ENCODE measurements around the gene WDR88. TPM values are rescaled to one million over a fixed set of nuclear protein-coding genes. Genes with fewer than 3 reads are reported as not detected.
A peak's percentile ranks its signal among the peaks of the same experiment; 100 is the strongest.

The WDR88 gene
- total and polyA plus RNA-seq, 10 of the 15 experiments (the other 5 are each of a cell fraction or from before 2014, with no cell fraction given): 0.19 to 0.34 TPM; not detected in 8

DNA sequence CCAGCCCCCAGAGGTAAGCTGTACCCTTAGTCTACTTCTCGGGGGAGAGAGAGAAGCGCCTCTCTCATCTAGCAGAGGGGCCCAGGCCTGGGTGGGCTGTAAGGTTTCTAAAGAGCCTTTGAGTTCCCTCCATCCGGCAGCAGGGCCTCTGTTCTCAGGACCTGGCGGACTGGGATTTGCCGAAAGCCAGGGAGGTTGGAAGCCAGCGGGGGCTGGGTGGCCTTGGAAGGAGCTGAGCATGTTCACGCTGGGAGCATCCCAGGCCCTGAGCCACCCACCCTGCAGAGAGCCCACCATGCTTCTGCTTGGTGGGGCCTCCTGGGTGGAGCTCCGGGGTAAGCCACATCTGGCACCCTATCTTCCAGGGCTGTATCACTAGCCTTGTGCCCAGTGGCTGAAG, 86.0 kb downstream of the WDR88 start:
- H3K9ac ChIP-seq (ENCODE audit: control insufficient read depth, insufficient read depth, low read length): no peak overlapping the region
- CTCF ChIA-PET: no interaction called here
- no peaks in the 10 kb centered on the region for H3K9me3 ChIP-seq (replicated peaks; ENCODE audit: control insufficient read depth, insufficient read depth, low read length)
- peaks cover 0 to 1% of the 10 kb centered on the region in 2 experiments; a peak in 3 of 4 replicates for H3K27me3 ChIP-seq (replicated peaks in 1 of 2; ENCODE audit: control insufficient read depth in 2 of 2, insufficient read depth in 2 of 2, low read length in 1 of 2)
- TF ChIP-seq DPF2 (IDR thresholded peaks at IDR 0.05) (no peak), GABPA (IDR thresholded peaks at IDR 0.05; ENCODE audit: low read depth) (no peak), SREBF1 (IDR thresholded peaks at IDR 0.05; ENCODE audit: low read length) (no peak), POLR2AphosphoS2 (IDR thresholded peaks at IDR 0.05; ENCODE audit: low read depth, low read length) (no peak), ZZZ3 (IDR thresholded peaks at IDR 0.05; ENCODE audit: control insufficient read depth, insufficient read length, low read depth) (no peak), ZNF207 (IDR thresholded peaks at IDR 0.05; ENCODE audit: borderline replicate concordance) (no peak)
- H3K79me2 ChIP-seq (ENCODE audit: control insufficient read depth, insufficient read depth, low read length): no peaks in the 10 kb centered on the region
- SMC1A ChIA-PET (ENCODE audit: uncharacterized antibody, unreplicated experiment): no interaction called here
- no peak overlapping the region for H3K4me3 ChIP-seq
- H3K4me1 ChIP-seq (ENCODE audit: control insufficient read depth, insufficient read depth, low read length): no peaks in the 10 kb centered on the region
- FAIRE-seq (no peak), DNase-seq (ENCODE audit: low read depth, low spot score) (no peak), ATAC-seq (no peak)
- no peaks in the 10 kb centered on the region for H3K36me3 ChIP-seq (ENCODE audit: control insufficient read depth in 2 of 2, insufficient read depth in 2 of 2, low read length in 1 of 2)
- 59% methylated on average over 8 of the region's 8 CpGs for WGBS (ENCODE audit: insufficient coverage, insufficient replicate concordance, low lambda C conversion rate, missing lambda C conversion rate)
- H4K20me1 ChIP-seq (ENCODE audit: control insufficient read depth, insufficient read depth): no peaks in the 10 kb centered on the region
- H3K27ac ChIP-seq (ENCODE audit: control insufficient read depth, insufficient read depth): no peak overlapping the region
- in situ Hi-C loops (cut with MboI) (no loop called here), intact Hi-C loops (cut with micrococcal nuclease; ENCODE audit: unreplicated experiment) (no loop called here)
- no peak overlapping the region for H3K4me2 ChIP-seq (ENCODE audit: control insufficient read depth, insufficient read depth)
- POLR2A ChIA-PET: no interaction called here
- no TSS peak for BruUV-seq (replicated peaks)
- no peak overlapping the region for H2AFZ ChIP-seq (ENCODE audit: control insufficient read depth, low read depth, low read length)
- RAD21 ChIA-PET (ENCODE audit: unreplicated experiment): no interaction called here

DNA sequence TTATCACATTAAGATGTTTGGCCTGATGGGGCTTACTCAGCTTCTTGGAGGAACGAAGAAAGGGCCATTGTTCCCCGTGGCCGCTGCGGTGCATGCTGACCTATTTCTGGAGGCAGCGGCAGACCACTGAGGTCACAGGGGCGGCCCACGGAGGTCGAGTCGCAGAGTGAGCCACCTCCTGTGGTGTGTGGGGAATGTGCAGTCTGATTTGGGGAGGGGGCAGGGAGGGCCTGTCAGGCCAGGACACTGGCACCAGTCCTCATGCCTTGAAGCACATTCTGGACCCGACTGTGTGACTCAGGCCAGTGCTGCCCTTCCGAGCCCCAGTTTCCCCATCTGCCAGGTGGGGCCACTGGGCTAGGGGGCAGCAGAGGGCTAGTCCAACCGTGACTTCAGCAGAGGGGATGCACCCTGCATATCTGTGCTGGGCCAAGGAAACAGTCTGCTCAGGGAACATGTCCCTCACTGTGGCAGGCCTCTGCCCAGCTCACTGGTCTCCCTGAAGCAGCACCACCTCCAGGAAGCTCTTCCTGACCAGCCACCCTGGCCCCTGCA, 87.4 kb downstream of the WDR88 start:
- H2AFZ ChIP-seq (ENCODE audit: control insufficient read depth, low read depth, low read length): no peak overlapping the region
- POLR2A ChIA-PET: no interaction called here
- no peak overlapping the region for H3K4me3 ChIP-seq
- ATAC-seq (peak; percentile 59), FAIRE-seq (no peak), DNase-seq (ENCODE audit: low read depth, low spot score) (no peak)
- no peaks in the 10 kb centered on the region for H3K4me1 ChIP-seq (ENCODE audit: control insufficient read depth, insufficient read depth, low read length)
- H3K36me3 ChIP-seq (ENCODE audit: control insufficient read depth in 2 of 2, insufficient read depth in 2 of 2, low read length in 1 of 2): no peaks in the 10 kb centered on the region
- RAD21 ChIA-PET (ENCODE audit: unreplicated experiment): no interaction called here
- H3K27me3 ChIP-seq (replicated peaks in 1 of 2; ENCODE audit: control insufficient read depth in 2 of 2, insufficient read depth in 2 of 2, low read length in 1 of 2): peaks cover 0 to 3% of the 10 kb centered on the region in 2 experiments; a peak in 3 of 4 replicates
- SMC1A ChIA-PET (ENCODE audit: uncharacterized antibody, unreplicated experiment): no interaction called here
- H3K9ac ChIP-seq (ENCODE audit: control insufficient read depth, insufficient read depth, low read length): no peak overlapping the region
- 22% methylated on average over 12 of the region's 12 CpGs for WGBS (ENCODE audit: insufficient coverage, insufficient replicate concordance, low lambda C conversion rate, missing lambda C conversion rate)
- in situ Hi-C loops (cut with MboI): no loop called here
- no peaks in the 10 kb centered on the region for H3K9me3 ChIP-seq (replicated peaks; ENCODE audit: control insufficient read depth, insufficient read depth, low read length)
- no peaks in the 10 kb centered on the region for H4K20me1 ChIP-seq (ENCODE audit: control insufficient read depth, insufficient read depth)
- no peak overlapping the region for H3K27ac ChIP-seq (ENCODE audit: control insufficient read depth, insufficient read depth)
- H3K79me2 ChIP-seq (ENCODE audit: control insufficient read depth, insufficient read depth, low read length): no peaks in the 10 kb centered on the region
- CTCF ChIA-PET: no interaction called here
- intact Hi-C loops (cut with micrococcal nuclease; ENCODE audit: unreplicated experiment): no loop called here
- no TSS peak for BruUV-seq (replicated peaks)
- no peak overlapping the region for H3K4me2 ChIP-seq (ENCODE audit: control insufficient read depth, insufficient read depth)
- TF ChIP-seq, protein P1, sequence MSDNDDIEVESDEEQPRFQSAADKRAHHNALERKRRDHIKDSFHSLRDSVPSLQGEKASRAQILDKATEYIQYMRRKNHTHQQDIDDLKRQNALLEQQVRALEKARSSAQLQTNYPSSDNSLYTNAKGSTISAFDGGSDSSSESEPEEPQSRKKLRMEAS (IDR thresholded peaks at IDR 0.05; ENCODE audit: low read depth, low read length): no peak
- TF ChIP-seq WRNIP1 (IDR thresholded peaks at IDR 0.05; ENCODE audit: borderline replicate concordance, low read depth, low read length) (no peak), EED (IDR thresholded peaks at IDR 0.05; ENCODE audit: low read depth) (no peak), RAD21 (IDR thresholded peaks at IDR 0.05; ENCODE audit: insufficient read depth, low read depth, low read length) (peak; percentile 8; the same call in 1 of the 2 replicates), MEF2B (IDR thresholded peaks at IDR 0.05; ENCODE audit: partially characterized antibody, poor library complexity, severe bottlenecking) (peak; percentile 12), HDAC2 (IDR thresholded peaks at IDR 0.05) (no peak)
- TF ChIP-seq, protein P2, sequence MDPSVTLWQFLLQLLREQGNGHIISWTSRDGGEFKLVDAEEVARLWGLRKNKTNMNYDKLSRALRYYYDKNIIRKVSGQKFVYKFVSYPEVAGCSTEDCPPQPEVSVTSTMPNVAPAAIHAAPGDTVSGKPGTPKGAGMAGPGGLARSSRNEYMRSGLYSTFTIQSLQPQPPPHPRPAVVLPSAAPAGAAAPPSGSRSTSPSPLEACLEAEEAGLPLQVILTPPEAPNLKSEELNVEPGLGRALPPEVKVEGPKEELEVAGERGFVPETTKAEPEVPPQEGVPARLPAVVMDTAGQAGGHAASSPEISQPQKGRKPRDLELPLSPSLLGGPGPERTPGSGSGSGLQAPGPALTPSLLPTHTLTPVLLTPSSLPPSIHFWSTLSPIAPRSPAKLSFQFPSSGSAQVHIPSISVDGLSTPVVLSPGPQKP (IDR thresholded peaks at IDR 0.05; ENCODE audit: low read depth, low read length): no peak
- TF ChIP-seq, protein P3, sequence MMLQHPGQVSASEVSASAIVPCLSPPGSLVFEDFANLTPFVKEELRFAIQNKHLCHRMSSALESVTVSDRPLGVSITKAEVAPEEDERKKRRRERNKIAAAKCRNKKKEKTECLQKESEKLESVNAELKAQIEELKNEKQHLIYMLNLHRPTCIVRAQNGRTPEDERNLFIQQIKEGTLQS (IDR thresholded peaks at IDR 0.05; ENCODE audit: borderline replicate concordance, extremely low read depth, low read depth, low read length): no peak
- TF ChIP-seq, protein P4, sequence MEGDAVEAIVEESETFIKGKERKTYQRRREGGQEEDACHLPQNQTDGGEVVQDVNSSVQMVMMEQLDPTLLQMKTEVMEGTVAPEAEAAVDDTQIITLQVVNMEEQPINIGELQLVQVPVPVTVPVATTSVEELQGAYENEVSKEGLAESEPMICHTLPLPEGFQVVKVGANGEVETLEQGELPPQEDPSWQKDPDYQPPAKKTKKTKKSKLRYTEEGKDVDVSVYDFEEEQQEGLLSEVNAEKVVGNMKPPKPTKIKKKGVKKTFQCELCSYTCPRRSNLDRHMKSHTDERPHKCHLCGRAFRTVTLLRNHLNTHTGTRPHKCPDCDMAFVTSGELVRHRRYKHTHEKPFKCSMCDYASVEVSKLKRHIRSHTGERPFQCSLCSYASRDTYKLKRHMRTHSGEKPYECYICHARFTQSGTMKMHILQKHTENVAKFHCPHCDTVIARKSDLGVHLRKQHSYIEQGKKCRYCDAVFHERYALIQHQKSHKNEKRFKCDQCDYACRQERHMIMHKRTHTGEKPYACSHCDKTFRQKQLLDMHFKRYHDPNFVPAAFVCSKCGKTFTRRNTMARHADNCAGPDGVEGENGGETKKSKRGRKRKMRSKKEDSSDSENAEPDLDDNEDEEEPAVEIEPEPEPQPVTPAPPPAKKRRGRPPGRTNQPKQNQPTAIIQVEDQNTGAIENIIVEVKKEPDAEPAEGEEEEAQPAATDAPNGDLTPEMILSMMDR (IDR thresholded peaks at IDR 0.05 in 2 of 3, conservative IDR thresholded peaks at IDR 0.05 in 1 of 3; ENCODE audit: control insufficient read depth in 2 of 3, extremely low read depth in 1 of 3, insufficient read depth in 1 of 3, low read depth in 3 of 3, low read length in 3 of 3): peak; percentile 18 to 28 (median 22); a peak in 3 of 6 replicates

Data from GM12878 (cell line).